PC-3 (cell line): ENCODE measurements around the gene LCLAT1. TPM values are rescaled to one million over a fixed set of nuclear protein-coding genes. Genes with fewer than 3 reads are reported as not detected.

Experiments
- ATAC-seq: fragments of 200-7000 bp; cut with Tn5 transposase; 2 replicates; pipeline ENCODE4 v1.9.1; 2020; ENCODE audit warnings: mild to moderate bottlenecking, moderate library complexity
- BruUV-seq: library from RNA; stranded (reverse); fragments of 400-500 nt; replicated peaks from 2 replicates; lab custom pipeline; 2021; lab: Mats Ljungman, UMichigan
- CTCF ChIA-PET: fragments of 300-600 bp; sonication (Branson Sonifier 250); formaldehyde crosslinking; loops from one replicate; lab custom pipeline; 2022; ENCODE audit warnings: antibody characterized with exemption; lab: Charles Lee
- POLR2A ChIA-PET: fragments of 300-600 bp; sonication (Branson Sonifier 250); formaldehyde crosslinking; loops from one replicate; lab custom pipeline; 2022; ENCODE audit warnings: antibody characterized with exemption; ENCODE audit not compliant: unreplicated experiment; lab: Charles Lee
- DNase-seq: peaks from one replicate; pipeline ENCODE4 v3.0.0-alpha.2; 2015
- H2AFZ ChIP-seq: fragments of 300-600 bp; sonication (generic); 2 replicates; pipeline ENCODE4 v1.6.0; 2016; ENCODE audit warnings: antibody characterized with exemption, low read length
- H3F3A ChIP-seq: fragments of 300-600 bp; sonication (generic); one replicate; pipeline ENCODE4 v1.6.0; 2017; ENCODE audit warnings: antibody characterized with exemption, low read length, control low read depth, mild to moderate bottlenecking; ENCODE audit not compliant: unreplicated experiment
- H3K27ac ChIP-seq: fragments of 300-600 bp; sonication (generic); 2 replicates; pipeline ENCODE4 v1.5.1; 2016; ENCODE audit warnings: mild to moderate bottlenecking, low read length
- H3K27me3 ChIP-seq: fragments of 300-600 bp; sonication (generic); 2 replicates; pipeline ENCODE4 v1.6.1; 2016; ENCODE audit warnings: low read length, mixed read lengths
- H3K36me3 ChIP-seq: fragments of 300-600 bp; sonication (generic); 2 replicates; pipeline ENCODE4 v1.6.1; 2016; ENCODE audit warnings: low read depth, mixed run types, low read length, mixed read lengths
- H3K4me1 ChIP-seq: fragments of 300-600 bp; sonication (generic); 2 replicates; pipeline ENCODE4 v1.5.1; 2016; ENCODE audit warnings: low read length; ENCODE audit not compliant: insufficient read depth
- H3K4me2 ChIP-seq: fragments of 300-600 bp; sonication (generic); 2 replicates; pipeline ENCODE4 v1.6.0; 2016; ENCODE audit warnings: low read length
- H3K4me3 ChIP-seq: fragments of 300-600 bp; sonication (generic); 2 replicates; pipeline ENCODE4 v1.5.1; 2016; ENCODE audit warnings: mild to moderate bottlenecking, low read length, mixed read lengths
- H3K79me2 ChIP-seq: fragments of 300-600 bp; sonication (generic); 2 replicates; pipeline ENCODE4 v1.6.1; 2017; ENCODE audit warnings: low read length, mixed read lengths
- H3K9ac ChIP-seq: fragments of 300-600 bp; sonication (generic); 2 replicates; pipeline ENCODE4 v1.6.0; 2016; ENCODE audit warnings: mild to moderate bottlenecking, low read length
- H3K9me2 ChIP-seq: fragments of 300-600 bp; sonication (generic); replicated peaks from 2 replicates; pipeline ENCODE4 v1.6.1; 2016; ENCODE audit warnings: mixed run types, low read length, mixed read lengths
- H3K9me3 ChIP-seq: fragments of 300-600 bp; sonication (generic); 2 replicates; pipeline ENCODE4 v1.6.1; 2016; ENCODE audit warnings: low read length, mixed read lengths
- H4K20me1 ChIP-seq: fragments of 300-600 bp; sonication (generic); 2 replicates; pipeline ENCODE4 v1.6.1; 2016; ENCODE audit warnings: low read length, mixed read lengths
- CTCF ChIP-seq: fragments of 300-600 bp; sonication (generic); conservative IDR thresholded peaks from 2 replicates; pipeline ENCODE4 v1.5.1; 2017; ENCODE audit warnings: antibody characterized with exemption, low read depth, mild to moderate bottlenecking, low read length
- EZH2 ChIP-seq: fragments of 300-600 bp; sonication (generic); IDR thresholded peaks from one replicate; pipeline ENCODE4 v1.6.1; 2017; ENCODE audit warnings: antibody characterized with exemption, mild to moderate bottlenecking, low read length; ENCODE audit not compliant: unreplicated experiment
- EZH2phosphoT487 ChIP-seq: fragments of 300-600 bp; sonication (generic); IDR thresholded peaks from 2 replicates; pipeline ENCODE4 v1.6.1; 2018; ENCODE audit warnings: mild to moderate bottlenecking, antibody characterized with exemption, low read length, borderline replicate concordance
- intact Hi-C: fragments of 100-400 bp; cut with micrococcal nuclease; formaldehyde crosslinking; loops from 2 replicates; pipeline ENCODE4 v1.9.0; 2023
- total RNA-seq: library from RNA; depleted of rRNA; stranded (reverse); fragments of >200 nt; gene quantifications from 2 replicates; pipeline ENCODE4 v1.2.3, GENCODE V29; 2014

The LCLAT1 gene
- total RNA-seq, 1 experiment from 2014 or later = 22.0 TPM

GRCh38 chr2:30470426-30470825 is 23.4 kb downstream of the LCLAT1 start:
- Histone ChIP-seq H3F3A (no peaks in the 10 kb centered on the region), H4K20me1 (peaks cover 6% of the 10 kb centered on the region; the same call in 1 of the 2 replicates), H3K4me2 (no peak overlapping the region), H3K9me3 (no peaks in the 10 kb centered on the region), H3K27ac (no peak overlapping the region), H3K79me2 (peaks cover 74% of the 10 kb centered on the region), H3K27me3 (no peaks in the 10 kb centered on the region), H3K4me1 (no peaks in the 10 kb centered on the region), H3K9me2 (no peaks in the 10 kb centered on the region), H3K4me3 (no peak overlapping the region), H3K9ac (no peak overlapping the region), H2AFZ (no peak overlapping the region), H3K36me3 (no peaks in the 10 kb centered on the region)
- CTCF ChIA-PET = no interaction called here
- DNase-seq = no peak
- no peak for ATAC-seq
- BruUV-seq = no TSS peak
- TF ChIP-seq EZH2 (no peak), EZH2phosphoT487 (no peak)
- POLR2A ChIA-PET = no interaction called here
- intact Hi-C loops = no loop called here

- ChIA-PET CTCF (no interaction called here), POLR2A (no interaction called here)
- H3K4me1 ChIP-seq = no peaks in the 10 kb centered on the region
- no peak for DNase-seq
- H3K9me2 ChIP-seq = no peaks in the 10 kb centered on the region
- H3K79me2 ChIP-seq = peaks cover 79% of the 10 kb centered on the region
- no peaks in the 10 kb centered on the region for H3K27me3 ChIP-seq
- peaks cover 6% of the 10 kb centered on the region; the same call in 1 of the 2 replicates for H4K20me1 ChIP-seq
- no peak for ATAC-seq
- H3K27ac ChIP-seq = no peak overlapping the region
- TF ChIP-seq EZH2phosphoT487 (no peak), EZH2 (no peak), CTCF (no peak)
- BruUV-seq = no TSS peak
- no peaks in the 10 kb centered on the region for H3K9me3 ChIP-seq
- H3K9ac ChIP-seq = no peak overlapping the region
- H3K4me3 ChIP-seq = no peak overlapping the region
- H3F3A ChIP-seq = no peaks in the 10 kb centered on the region
- H3K36me3 ChIP-seq = no peaks in the 10 kb centered on the region
- H2AFZ ChIP-seq = no peak overlapping the region
- intact Hi-C loops = no loop called here
- H3K4me2 ChIP-seq = no peak overlapping the region
These were observed 25.3 kb downstream of the LCLAT1 start for GRCh38 chr2:30472326-30472725.

- Histone ChIP-seq H2AFZ (no peak overlapping the region), H3K4me1 (no peaks in the 10 kb centered on the region), H3K4me3 (no peak overlapping the region), H3K79me2 (peaks cover 57% of the 10 kb centered on the region), H3K36me3 (no peaks in the 10 kb centered on the region), H3K9me3 (no peaks in the 10 kb centered on the region), H3K27me3 (no peaks in the 10 kb centered on the region), H3F3A (no peaks in the 10 kb centered on the region), H3K27ac (no peak overlapping the region), H4K20me1 (peaks cover 6% of the 10 kb centered on the region; the same call in 1 of the 2 replicates), H3K4me2 (no peak overlapping the region), H3K9me2 (no peaks in the 10 kb centered on the region), H3K9ac (no peak overlapping the region)
- ChIA-PET CTCF (no interaction called here), POLR2A (interaction anchor here (0.7 kb wide), 1 partner anchor 90 kb away, joined by 3 read pairs; no protein-coding TSS in a partner anchor)
- intact Hi-C loops = loop anchor here (2.0 kb wide), 1 partner anchor 267 kb away; no protein-coding TSS in a partner anchor
- ATAC-seq (no peak), DNase-seq (no peak)
- TF ChIP-seq EZH2 (no peak), CTCF (0 out of 2 replicates have a peak, but pooled peaks have one; percentile 28), EZH2phosphoT487 (no peak)
- BruUV-seq = no TSS peak
These were observed 28.5 kb downstream of the LCLAT1 start for GRCh38 chr2:30475542-30475941.
